NCI-H2196 (cell line): Measurements from ENCODE around the gene SLC25A29.

ENCODE experiments used
- DNase-seq: peaks from one replicate; lab custom pipeline; 2025; ENCODE audit not compliant: unreplicated experiment; lab: John Stamatoyannopoulos, UW

The SLC25A29 gene

DNA sequence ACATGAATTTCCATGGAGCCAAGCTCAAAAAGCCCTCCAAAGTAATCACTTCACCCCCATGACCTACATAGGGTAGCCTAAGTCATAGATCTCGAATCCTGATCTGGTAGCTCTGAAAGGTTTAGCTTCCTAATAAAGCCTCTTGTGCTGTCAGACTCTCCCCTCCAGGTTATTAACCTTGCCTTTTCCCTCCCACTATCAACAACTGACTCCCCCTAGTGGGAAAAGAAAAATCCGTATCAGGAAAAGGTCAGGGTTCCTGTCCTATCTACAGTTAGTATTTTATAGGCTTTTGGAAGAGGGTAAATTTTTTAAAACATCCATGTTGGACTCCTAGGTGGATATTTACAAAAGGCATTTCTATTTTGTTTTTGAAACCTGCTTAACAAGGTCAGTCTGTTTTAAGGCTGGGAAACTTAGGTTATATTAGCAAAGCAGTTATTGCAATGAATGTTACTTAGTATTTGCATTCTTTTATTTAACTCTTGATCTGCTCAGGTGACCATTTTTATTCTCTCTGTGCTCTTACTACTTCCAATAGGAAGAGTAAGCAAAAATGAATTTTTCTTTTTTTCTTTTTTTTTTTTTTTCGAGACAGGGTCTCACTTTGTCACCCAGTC lies 59.3 kb downstream of the SLC25A29 start:
- peak; percentile 47 for DNase-seq

DNA sequence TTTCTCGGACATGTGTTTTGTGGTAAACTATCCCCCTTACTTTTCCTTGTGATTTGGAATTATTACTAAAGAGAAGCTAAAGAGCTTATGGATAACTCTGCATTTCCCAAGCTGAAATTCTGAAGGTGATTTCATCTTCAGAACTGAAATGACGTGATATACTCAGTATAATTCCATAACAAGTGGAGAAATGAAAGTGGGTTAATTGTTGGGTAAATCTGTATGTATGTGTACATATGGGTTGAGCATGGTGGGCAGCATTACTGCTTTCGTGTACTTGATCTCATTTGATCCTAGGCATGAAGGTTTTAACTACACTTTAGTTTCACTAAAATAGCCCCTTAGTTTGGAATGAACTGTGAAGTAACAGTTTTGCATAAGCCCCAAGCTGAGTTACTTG lies 63.2 kb downstream of the SLC25A29 start:
- no peak for DNase-seq

DNA sequence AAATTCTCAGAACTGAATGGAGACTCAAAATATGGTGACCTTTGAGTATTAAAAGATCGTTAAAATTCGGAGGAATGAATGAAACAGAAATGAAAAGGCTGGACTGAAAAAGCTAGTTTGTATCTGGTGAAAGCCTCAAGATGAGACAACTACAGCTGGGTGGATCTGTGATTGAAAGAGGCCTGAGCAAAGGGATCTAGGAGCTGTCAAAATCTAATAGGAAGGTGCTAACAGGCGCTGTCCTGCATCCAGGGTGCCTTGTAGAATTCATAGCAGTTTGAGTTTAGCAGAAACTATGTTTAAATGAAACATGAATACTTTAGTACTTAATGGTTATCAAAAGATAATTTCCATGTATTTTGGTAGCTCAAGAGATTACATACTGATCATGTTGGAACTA lies 65.0 kb downstream of the SLC25A29 start:
- no peak for DNase-seq
